Measurements from ENCODE around the gene CRP.
"Not testable (repeated sequence)": the region's sequence is repeated elsewhere in the genome, so short reads cannot be mapped to it uniquely, and the experiment has no call there.

Gene CRP, protein sequence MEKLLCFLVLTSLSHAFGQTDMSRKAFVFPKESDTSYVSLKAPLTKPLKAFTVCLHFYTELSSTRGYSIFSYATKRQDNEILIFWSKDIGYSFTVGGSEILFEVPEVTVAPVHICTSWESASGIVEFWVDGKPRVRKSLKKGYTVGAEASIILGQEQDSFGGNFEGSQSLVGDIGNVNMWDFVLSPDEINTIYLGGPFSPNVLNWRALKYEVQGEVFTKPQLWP

GRCh38 chr1:159714529-159714928 lies at the start of gene CRP:
Gene CRP, minus strand, starts transcription at chr1:159714589. Its CDS starts 104 bp downstream, at chr1:159714485.
- no peak for DNase-seq (ENCODE audit: low spot score)

- no peak for DNase-seq (ENCODE audit: low spot score)
Observed at GRCh38 chr1:159763686-159764085, 49.3 kb upstream of the CRP start.

DNA sequence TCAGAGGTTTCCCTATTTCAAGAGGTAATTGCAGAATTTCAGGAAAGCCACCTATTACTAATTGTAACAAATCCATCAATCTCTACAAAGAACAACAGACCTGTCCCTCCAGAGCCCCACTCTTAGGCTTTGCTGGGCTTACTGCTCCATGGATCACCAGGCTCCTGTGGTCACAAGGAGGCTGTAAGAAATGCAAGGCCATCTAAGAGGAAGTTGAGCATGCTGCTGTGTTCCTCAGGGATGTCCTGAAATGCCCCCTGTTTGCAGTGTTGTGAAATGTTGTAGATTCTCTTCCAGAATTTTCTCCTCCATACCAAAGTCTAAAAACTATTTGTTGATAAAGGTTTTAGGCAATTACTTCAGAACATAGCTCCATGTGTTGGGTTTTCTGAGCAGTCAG lies 42.0 kb upstream of the CRP start:
- peak; percentile 16 for DNase-seq (ENCODE audit: low spot score)

GRCh38 chr1:159755451-159756007 lies 41.1 kb upstream of the CRP start:
- no peak for DNase-seq (ENCODE audit: low spot score)

DNA sequence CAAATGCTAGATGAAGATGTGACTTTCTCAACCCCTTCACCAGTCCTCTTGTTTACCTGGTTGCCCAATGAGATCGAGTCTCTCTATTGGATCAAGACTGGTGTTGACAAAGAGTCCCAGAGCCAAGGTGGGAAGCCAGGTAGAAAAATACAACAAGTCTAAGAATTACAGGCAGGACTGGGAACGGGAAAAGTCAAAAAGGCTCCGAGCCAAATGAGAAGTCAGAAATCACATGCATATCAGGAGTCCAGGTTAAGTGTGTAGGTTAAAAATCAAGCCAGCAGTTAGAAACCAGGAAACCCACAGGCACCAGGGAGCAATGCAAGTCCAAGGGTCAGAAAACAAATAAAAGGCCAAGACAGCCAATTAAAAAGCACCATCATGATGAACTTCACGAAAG lies 39.0 kb upstream of the CRP start:
- no peak for DNase-seq (ENCODE audit: low spot score)

- peak; percentile 4 for DNase-seq (ENCODE audit: low spot score)
Observed at GRCh38 chr1:159752135-159752580, 37.8 kb upstream of the CRP start.

GRCh38 chr1:159751031-159751430 lies 36.6 kb upstream of the CRP start:
- no peak for DNase-seq (ENCODE audit: low spot score)

GRCh38 chr1:159750621-159751020 lies 36.2 kb upstream of the CRP start:
- DNase-seq (ENCODE audit: low spot score) = no peak

GRCh38 chr1:159749630-159750029 lies 35.2 kb upstream of the CRP start:
- DNase-seq (ENCODE audit: low spot score) = no peak

DNA sequence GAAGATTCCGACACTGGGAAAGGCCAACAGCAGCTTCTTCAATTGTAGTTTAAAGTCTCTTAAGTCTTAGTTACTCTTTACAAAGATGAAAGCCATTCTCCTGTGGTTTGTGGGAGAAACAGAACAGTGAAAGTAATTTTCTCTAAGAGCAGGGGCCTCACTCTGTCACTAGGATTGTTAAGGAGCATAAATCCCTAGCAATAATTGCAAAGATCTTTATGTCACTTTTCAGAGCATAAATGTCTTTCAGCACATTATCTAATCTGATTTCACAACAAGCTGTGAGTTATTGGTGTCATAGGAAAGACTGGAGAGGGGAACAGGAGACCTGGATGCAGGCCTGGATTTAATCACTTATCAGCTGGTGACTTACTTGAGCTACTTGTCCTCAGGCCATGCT lies 34.0 kb upstream of the CRP start:
- DNase-seq (ENCODE audit: low spot score) = no peak

DNA sequence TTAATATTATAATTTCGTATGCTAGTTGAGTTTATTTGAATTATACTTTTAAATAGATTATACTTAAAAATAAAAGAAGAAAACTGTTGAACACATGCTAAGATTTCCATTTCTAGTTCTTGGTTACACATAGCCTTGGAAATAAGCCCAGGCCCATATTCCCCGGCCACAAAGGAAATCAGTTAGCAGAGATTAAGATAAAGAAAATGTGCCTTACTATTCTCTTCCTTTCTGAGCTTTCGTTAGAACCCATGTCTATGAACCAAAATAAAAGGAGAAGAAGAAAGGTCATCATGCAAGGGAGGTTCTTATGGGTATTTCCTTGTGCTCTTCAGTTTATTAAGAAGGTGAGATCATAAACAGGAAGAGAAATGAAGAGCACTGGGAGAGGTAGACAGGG lies 32.3 kb upstream of the CRP start:
- DNase-seq (ENCODE audit: low spot score) = no peak

DNA sequence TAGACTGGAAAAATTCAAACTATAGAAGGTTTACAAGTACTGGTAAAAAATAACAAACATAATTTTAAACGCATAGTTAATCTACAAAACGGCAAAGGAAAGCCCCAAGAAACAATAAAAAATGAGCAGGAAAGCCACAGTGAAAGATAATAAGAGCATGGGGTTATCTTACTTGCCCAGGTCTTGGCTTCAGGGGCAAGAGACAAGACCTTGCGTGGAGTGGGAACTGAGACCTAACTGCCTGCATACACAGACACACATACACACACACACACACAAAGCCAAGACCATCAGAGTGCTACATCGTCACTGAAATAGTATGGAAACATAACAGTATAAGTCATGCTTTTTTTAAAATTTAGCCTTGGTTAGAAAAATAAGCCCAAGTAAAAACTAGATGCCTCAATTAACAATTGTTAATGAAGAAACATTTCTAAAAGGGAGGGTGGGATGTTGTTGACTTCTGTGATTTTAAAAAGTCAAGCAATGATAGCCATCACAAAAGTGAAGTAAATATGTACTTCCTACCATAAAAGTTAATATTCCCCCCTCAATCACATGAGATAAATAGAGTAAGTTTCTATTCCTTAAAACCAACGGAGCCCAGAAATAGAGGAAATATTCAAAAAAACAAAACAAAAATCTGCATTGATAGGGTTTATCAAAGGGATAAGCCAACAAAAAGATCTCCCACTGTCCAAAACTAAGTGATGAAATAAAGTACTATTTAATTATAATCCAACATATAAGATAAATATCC lies 29.4 kb upstream of the CRP start:
- DNase-seq (ENCODE audit: low spot score) = no peak

GRCh38 chr1:159737238-159737916 lies 23.0 kb upstream of the CRP start:
- DNase-seq (ENCODE audit: low spot score) = no peak

DNA sequence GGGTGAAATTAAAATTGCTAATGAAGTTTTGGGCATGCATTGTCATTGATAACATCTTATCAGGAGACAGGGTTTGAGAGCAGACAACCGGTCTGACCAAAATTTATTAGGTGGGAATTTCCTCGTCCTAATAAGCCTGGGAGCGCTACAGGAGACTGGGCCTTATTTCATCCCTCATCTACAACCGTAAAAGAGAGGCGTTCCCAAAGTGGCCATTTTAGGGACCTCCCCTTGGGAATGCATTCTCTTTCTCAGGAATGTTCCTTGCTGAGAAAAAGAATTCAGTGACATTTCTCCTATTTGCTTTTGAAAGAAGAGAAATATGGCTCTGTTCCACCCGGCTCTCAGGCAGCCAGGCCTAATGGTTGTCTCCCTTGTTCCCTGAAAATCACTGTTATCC lies 8.8 kb upstream of the CRP start:
- not testable (repeated sequence) for DNase-seq (ENCODE audit: low spot score)

DNA sequence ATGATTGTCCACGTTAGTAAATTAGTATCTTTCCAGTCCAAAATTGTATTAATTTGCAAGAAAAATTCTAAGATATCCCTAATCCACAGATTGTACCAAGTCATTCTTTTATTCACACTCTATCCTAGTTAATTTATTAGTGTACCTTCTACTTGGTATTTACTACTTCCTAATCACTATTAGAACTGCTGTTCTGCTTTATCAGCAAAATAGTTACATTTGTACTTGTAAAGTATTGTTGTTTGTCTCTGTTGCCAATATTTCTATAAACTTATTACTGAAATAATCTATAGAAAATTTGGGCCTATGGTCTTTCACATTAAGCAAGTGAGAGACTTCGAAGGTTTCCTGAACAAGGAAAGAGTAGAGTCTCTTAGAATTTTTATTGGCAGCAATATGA lies 5.6 kb upstream of the CRP start:
- DNase-seq (ENCODE audit: low spot score) = no peak

- no peak for DNase-seq (ENCODE audit: low spot score)
Observed at GRCh38 chr1:159715855-159716254, 1.5 kb upstream of the CRP start.

DNA sequence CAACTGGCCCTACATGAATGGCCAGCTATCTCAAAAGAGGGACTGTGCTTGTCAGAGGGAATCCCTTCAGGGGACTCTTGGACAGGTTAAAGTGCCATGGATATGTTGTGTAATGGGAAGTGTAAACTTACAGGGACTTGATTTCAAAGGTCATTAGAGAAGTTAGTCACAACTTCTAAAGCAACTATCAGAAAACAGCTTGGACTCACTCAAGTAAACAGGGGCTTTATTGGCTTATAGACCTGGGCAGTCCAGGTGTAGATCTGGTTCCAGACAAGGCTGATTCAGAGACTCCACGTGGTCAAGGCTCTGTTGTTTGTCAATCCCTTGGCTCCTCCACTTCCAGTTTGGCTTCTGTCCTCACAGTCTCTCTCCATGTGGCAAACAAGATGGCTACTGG lies 2.3 kb downstream of the CRP start:
- no peak for DNase-seq (ENCODE audit: low spot score)

DNA sequence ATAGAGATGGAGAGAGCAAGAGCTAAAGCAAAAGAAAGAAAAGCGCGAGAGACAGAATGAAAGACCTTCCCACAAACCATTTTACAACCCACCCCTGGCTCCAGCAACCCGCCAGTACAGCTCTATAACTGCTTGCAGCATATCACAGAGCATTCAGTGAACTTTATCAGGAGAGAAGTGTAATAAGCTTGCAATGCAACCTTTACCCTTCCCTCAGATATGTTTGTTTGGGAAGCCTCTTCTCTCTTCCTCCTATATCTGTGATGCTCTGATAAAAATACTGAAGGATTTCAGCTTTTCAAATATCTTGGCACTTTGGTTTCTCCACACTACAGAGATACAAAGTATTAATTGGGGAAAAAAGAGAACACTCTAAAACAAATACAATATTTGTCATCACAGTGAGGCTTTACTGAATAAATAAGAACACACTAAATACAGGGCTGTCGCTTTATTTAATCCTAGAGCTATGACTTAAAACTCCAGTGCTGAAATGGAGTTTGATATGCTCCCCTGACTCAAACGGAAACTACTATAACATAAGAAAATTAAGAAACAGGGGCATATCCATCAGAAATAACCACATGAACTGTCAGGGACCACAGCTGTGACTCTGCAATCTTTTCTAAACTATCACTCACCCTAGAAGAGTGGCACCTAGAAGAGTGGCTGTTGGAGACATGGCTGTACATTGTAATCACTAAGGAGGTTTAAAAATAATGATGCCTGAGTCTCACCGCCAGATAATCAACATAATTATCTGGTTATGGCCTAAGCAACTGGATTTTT lies 6.7 kb downstream of the CRP start:
- no peak for DNase-seq (ENCODE audit: low spot score)

- DNase-seq (ENCODE audit: low spot score) = no peak
Observed at GRCh38 chr1:159705904-159706256, 8.5 kb downstream of the CRP start.

- peak; percentile 25 for DNase-seq (ENCODE audit: low spot score)
Observed at GRCh38 chr1:159705251-159705903, 9.0 kb downstream of the CRP start.

- no peak for DNase-seq (ENCODE audit: low spot score)
Observed at GRCh38 chr1:159704481-159704880, 9.9 kb downstream of the CRP start.

- no peak for DNase-seq (ENCODE audit: low spot score)
Observed at GRCh38 chr1:159700312-159700711, 14.1 kb downstream of the CRP start.

All from Ammon's horn (tissue), 1 donor.